RWPE2 (cell line): ENCODE results near the gene SERP2.

Experiments used
- ATAC-seq: fragments of 200-7000 bp; cut with Tn5 transposase; 3 replicates; pipeline ENCODE4 v1.9.1; 2021; ENCODE audit warnings: low read depth
- DNase-seq: peaks from one replicate; pipeline ENCODE4 v3.0.0-alpha.2; 2020; ENCODE audit warnings: low spot score
- H3K27ac ChIP-seq: fragments of 450-650 bp; 2 replicates; pipeline ENCODE4 v1.5.1; 2017; ENCODE audit warnings: mild to moderate bottlenecking; ENCODE audit not compliant: poor library complexity, severe bottlenecking
- H3K27me3 ChIP-seq: fragments of 250-450 bp; sonication (Bioruptor Pico); 2 replicates; pipeline ENCODE4 v1.5.1; 2021; ENCODE audit warnings: mild to moderate bottlenecking, moderate library complexity; ENCODE audit not compliant: insufficient read depth, poor library complexity, severe bottlenecking
- H3K36me3 ChIP-seq: fragments of 250-450 bp; sonication (Bioruptor Pico); 2 replicates; pipeline ENCODE4 v1.5.1; 2020; ENCODE audit warnings: low read depth, mild to moderate bottlenecking, moderate library complexity
- H3K4me1 ChIP-seq: fragments of 250-450 bp; sonication (Bioruptor Pico); 2 replicates; pipeline ENCODE4 v1.5.1; 2021; ENCODE audit warnings: mild to moderate bottlenecking, moderate library complexity; ENCODE audit not compliant: insufficient read depth, poor library complexity, severe bottlenecking
- H3K4me3 ChIP-seq: fragments of 250-450 bp; sonication (Bioruptor Pico); 2 replicates; pipeline ENCODE4 v1.5.1; 2021; ENCODE audit warnings: mild to moderate bottlenecking, moderate library complexity; ENCODE audit not compliant: severe bottlenecking
- H3K9me3 ChIP-seq: fragments of 250-450 bp; sonication (Bioruptor Pico); 2 replicates; pipeline ENCODE4 v1.5.1; 2021; ENCODE audit warnings: mild to moderate bottlenecking, moderate library complexity; ENCODE audit not compliant: severe bottlenecking
- CTCF ChIP-seq: fragments of 450-650 bp; IDR thresholded peaks from one replicate; pipeline ENCODE4 v1.5.1; 2017; ENCODE audit warnings: mild to moderate bottlenecking, moderate library complexity; ENCODE audit not compliant: poor library complexity, severe bottlenecking

Gene SERP2

GRCh38 chr13:44436589-44437337 is 63.1 kb downstream of the SERP2 start:
- peak overlapping the region; percentile 87 for H3K4me3 ChIP-seq
- H3K36me3 ChIP-seq, result peaks cover 39% of the 10 kb centered on the region

GRCh38 chr13:44437356-44438233 is 64.0 kb downstream of the SERP2 start:
- ATAC-seq (no peak), DNase-seq (no peak)

More at GRCh38 chr13:44436589-44437337, 63.1 kb downstream of the SERP2 start:
- H3K27ac ChIP-seq, result peak overlapping the region; percentile 89
- DNase-seq (peak; percentile 93), ATAC-seq (peak; percentile 82)
- H3K27me3 ChIP-seq, result no peaks in the 10 kb centered on the region
- H3K4me1 ChIP-seq, result peaks cover 23% of the 10 kb centered on the region
- H3K9me3 ChIP-seq, result no peaks in the 10 kb centered on the region
- TF ChIP-seq CTCF, result no peak

GRCh38 chr13:44438234-44438579 is 64.6 kb downstream of the SERP2 start:
- no peak for DNase-seq
- Histone ChIP-seq H3K4me1 (peaks cover 16% of the 10 kb centered on the region), H3K27ac (no peak overlapping the region)

More at GRCh38 chr13:44437356-44438233, 64.0 kb downstream of the SERP2 start:
- peak; percentile 68 for TF ChIP-seq CTCF
- H3K4me3 ChIP-seq, result peak overlapping the region; percentile 87
- H3K27me3 ChIP-seq, result no peaks in the 10 kb centered on the region
- no peaks in the 10 kb centered on the region for H3K9me3 ChIP-seq
- peak overlapping the region; percentile 89 for H3K27ac ChIP-seq
- peaks cover 39% of the 10 kb centered on the region for H3K36me3 ChIP-seq
- peaks cover 22% of the 10 kb centered on the region for H3K4me1 ChIP-seq

GRCh38 chr13:44439452-44440024 is 65.9 kb downstream of the SERP2 start:
- Histone ChIP-seq H3K9me3 (no peaks in the 10 kb centered on the region), H3K27me3 (no peaks in the 10 kb centered on the region), H3K27ac (no peak overlapping the region), H3K4me3 (no peak overlapping the region), H3K36me3 (peaks cover 20% of the 10 kb centered on the region), H3K4me1 (peaks cover 7% of the 10 kb centered on the region)
- no peak for DNase-seq
- no peak for ATAC-seq
- TF ChIP-seq CTCF, result no peak

More at GRCh38 chr13:44438234-44438579, 64.6 kb downstream of the SERP2 start:
- Histone ChIP-seq H3K27me3 (no peaks in the 10 kb centered on the region), H3K36me3 (peaks cover 33% of the 10 kb centered on the region), H3K4me3 (no peak overlapping the region), H3K9me3 (no peaks in the 10 kb centered on the region)
- peak; percentile 36 for TF ChIP-seq CTCF
- no peak for ATAC-seq
